Hematopoietic multipotent progenitor cell (in vitro differentiated cells): Measurements from ENCODE around the gene ALX4. TPM values are rescaled to one million over a fixed set of nuclear protein-coding genes. Genes with fewer than 3 reads are reported as not detected.

Source experiments
- DNase-seq, 3 donors: peaks; one replicate each; pipeline ENCODE4 v3.0.0-alpha.2; 2011 to 2015; ENCODE audit warnings: low read depth in 2 of 3, low spot score in 2 of 3
- total RNA-seq: library from RNA; depleted of rRNA; stranded (reverse); fragments of >200 nt; gene quantifications from one replicate; pipeline ENCODE4 v1.2.3, GENCODE V29; 2012

The ALX4 gene
- total RNA-seq = not detected

GRCh38 chr11:44309478-44310205 lies at the start of gene ALX4:
Gene ALX4, minus strand, starts transcription at chr11:44310139. Its CDS starts 77 bp downstream, at chr11:44310062.
- DNase-seq = peak in 2 of 3 donors; percentile 41 to 54

GRCh38 chr11:44359162-44359561 lies 49.2 kb upstream of the ALX4 start:
- DNase-seq = no peak

- no peak for DNase-seq
Observed at GRCh38 chr11:44358713-44359112, 48.8 kb upstream of the ALX4 start.

GRCh38 chr11:44357711-44358110 lies 47.8 kb upstream of the ALX4 start:
- no peak for DNase-seq

GRCh38 chr11:44356351-44356750 lies 46.4 kb upstream of the ALX4 start:
- DNase-seq = no peak

- peak in 1 of 3 donors; percentile 26 for DNase-seq
Observed at GRCh38 chr11:44351898-44352498, 42.1 kb upstream of the ALX4 start.

GRCh38 chr11:44351006-44351660 lies 41.2 kb upstream of the ALX4 start:
- DNase-seq = no peak

GRCh38 chr11:44349328-44349727 lies 39.4 kb upstream of the ALX4 start:
- no peak for DNase-seq

- no peak for DNase-seq
Observed at GRCh38 chr11:44348721-44349120, 38.8 kb upstream of the ALX4 start.

- no peak for DNase-seq
Observed at GRCh38 chr11:44348114-44348513, 38.2 kb upstream of the ALX4 start.

- no peak for DNase-seq
Observed at GRCh38 chr11:44347538-44347937, 37.6 kb upstream of the ALX4 start.

- no peak for DNase-seq
Observed at GRCh38 chr11:44346983-44347382, 37.0 kb upstream of the ALX4 start.

- DNase-seq = no peak
Observed at GRCh38 chr11:44345781-44346180, 35.8 kb upstream of the ALX4 start.

GRCh38 chr11:44344921-44345320 lies 35.0 kb upstream of the ALX4 start:
- no peak for DNase-seq

- no peak for DNase-seq
Observed at GRCh38 chr11:44344423-44344820, 34.5 kb upstream of the ALX4 start.

GRCh38 chr11:44343778-44344422 lies 34.0 kb upstream of the ALX4 start:
- no peak for DNase-seq

- no peak for DNase-seq
Observed at GRCh38 chr11:44342616-44343015, 32.7 kb upstream of the ALX4 start.

GRCh38 chr11:44340656-44341055 lies 30.7 kb upstream of the ALX4 start:
- no peak for DNase-seq

- DNase-seq = no peak
Observed at GRCh38 chr11:44339530-44339883, 29.6 kb upstream of the ALX4 start.

- no peak for DNase-seq
Observed at GRCh38 chr11:44338698-44339529, 29.0 kb upstream of the ALX4 start.

GRCh38 chr11:44338026-44338425 lies 28.1 kb upstream of the ALX4 start:
- DNase-seq = no peak
